ENCODE measurements around the gene MRPL38. TPM values are rescaled to one million over a fixed set of nuclear protein-coding genes. Genes with fewer than 3 reads are reported as not detected.

The MRPL38 gene
- polyA plus RNA-seq, 3 donors, result 27.8 to 44.1 (median 36.0) TPM

- Mint-ChIP-seq H3K4me1 (peaks cover 19% of the 10 kb centered on the region), H3K4me3 (no peak overlapping the region), H3K36me3 (peaks cover 33 to 51% of the 10 kb centered on the region in 2 donors), H3K27ac (peak overlapping the region in 1 of 7 donors; percentile 6), H3K27me3 (ENCODE audit: low read depth in 3 of 3) (peaks cover 0 to 2% (median 2%) of the 10 kb centered on the region in 3 donors), H3K9me3 (peaks cover 0 to 2% (median 0%) of the 10 kb centered on the region in 7 donors)
- Histone ChIP-seq H3K79me2 (ENCODE audit: insufficient read depth, low read length) (peaks cover 23% of the 10 kb centered on the region), H4K20me1 (ENCODE audit: insufficient read depth, low read length) (peaks cover 4% of the 10 kb centered on the region), H3K4me2 (replicated peaks; ENCODE audit: extremely low read depth, low read length, poor library complexity, severe bottlenecking) (no peak overlapping the region), H3K36me3 (replicated peaks in 1 of 2; ENCODE audit: control insufficient read depth in 1 of 2, insufficient read depth in 2 of 2, low read length in 2 of 2) (peaks cover 42 to 44% of the 10 kb centered on the region in 2 donors), H3K4me3 (replicated peaks in 1 of 3; ENCODE audit: low read depth in 2 of 3, low read length in 3 of 3) (no peak overlapping the region), H3K27me3 (ENCODE audit: control insufficient read depth in 2 of 2, insufficient read depth in 2 of 2, low read length in 2 of 2) (no peaks in the 10 kb centered on the region), H3K4me1 (ENCODE audit: control insufficient read depth in 1 of 2, insufficient read depth in 2 of 2, low read length in 2 of 2) (peaks cover 25 to 30% of the 10 kb centered on the region in 2 donors), H3K9me3 (replicated peaks in 1 of 2; ENCODE audit: control insufficient read depth in 1 of 2, insufficient read depth in 1 of 2, low read length in 2 of 2) (no peaks in the 10 kb centered on the region), H2AFZ (ENCODE audit: insufficient read depth, low read depth, low read length, poor library complexity, severe bottlenecking) (no peak overlapping the region), H3K27ac (ENCODE audit: low read depth in 1 of 2, low read length in 2 of 2) (no peak overlapping the region), H3K9ac (ENCODE audit: insufficient read depth, low read length, poor library complexity, severe bottlenecking) (no peak overlapping the region)
- intact Hi-C loops (cut with micrococcal nuclease), result loop anchor here in 1 of 2 donors (5.0 kb wide), 2 partner anchors 42 to 43 kb away; partner anchors contain the start of genes FBF1 and WBP2
- no peak for DNase-seq
- TF ChIP-seq, protein P1, sequence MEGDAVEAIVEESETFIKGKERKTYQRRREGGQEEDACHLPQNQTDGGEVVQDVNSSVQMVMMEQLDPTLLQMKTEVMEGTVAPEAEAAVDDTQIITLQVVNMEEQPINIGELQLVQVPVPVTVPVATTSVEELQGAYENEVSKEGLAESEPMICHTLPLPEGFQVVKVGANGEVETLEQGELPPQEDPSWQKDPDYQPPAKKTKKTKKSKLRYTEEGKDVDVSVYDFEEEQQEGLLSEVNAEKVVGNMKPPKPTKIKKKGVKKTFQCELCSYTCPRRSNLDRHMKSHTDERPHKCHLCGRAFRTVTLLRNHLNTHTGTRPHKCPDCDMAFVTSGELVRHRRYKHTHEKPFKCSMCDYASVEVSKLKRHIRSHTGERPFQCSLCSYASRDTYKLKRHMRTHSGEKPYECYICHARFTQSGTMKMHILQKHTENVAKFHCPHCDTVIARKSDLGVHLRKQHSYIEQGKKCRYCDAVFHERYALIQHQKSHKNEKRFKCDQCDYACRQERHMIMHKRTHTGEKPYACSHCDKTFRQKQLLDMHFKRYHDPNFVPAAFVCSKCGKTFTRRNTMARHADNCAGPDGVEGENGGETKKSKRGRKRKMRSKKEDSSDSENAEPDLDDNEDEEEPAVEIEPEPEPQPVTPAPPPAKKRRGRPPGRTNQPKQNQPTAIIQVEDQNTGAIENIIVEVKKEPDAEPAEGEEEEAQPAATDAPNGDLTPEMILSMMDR (IDR thresholded peaks at IDR 0.05), result no peak
- over 99% methylated on average over 23 of the region's 23 CpGs for WGBS (ENCODE audit: insufficient coverage)
These were observed 4.8 kb downstream of the MRPL38 start for GRCh38 chr17:75899767-75900468.

- Histone ChIP-seq H3K36me3 (replicated peaks in 1 of 2; ENCODE audit: control insufficient read depth in 1 of 2, insufficient read depth in 2 of 2, low read length in 2 of 2) (peaks cover 42 to 44% of the 10 kb centered on the region in 2 donors), H3K9me3 (replicated peaks in 1 of 2; ENCODE audit: control insufficient read depth in 1 of 2, insufficient read depth in 1 of 2, low read length in 2 of 2) (no peaks in the 10 kb centered on the region), H3K9ac (ENCODE audit: insufficient read depth, low read length, poor library complexity, severe bottlenecking) (no peak overlapping the region), H3K4me2 (replicated peaks; ENCODE audit: extremely low read depth, low read length, poor library complexity, severe bottlenecking) (no peak overlapping the region), H3K27me3 (ENCODE audit: control insufficient read depth in 2 of 2, insufficient read depth in 2 of 2, low read length in 2 of 2) (no peaks in the 10 kb centered on the region), H3K27ac (ENCODE audit: low read depth in 1 of 2, low read length in 2 of 2) (no peak overlapping the region), H3K4me1 (ENCODE audit: control insufficient read depth in 1 of 2, insufficient read depth in 2 of 2, low read length in 2 of 2) (peaks cover 26 to 31% of the 10 kb centered on the region in 2 donors), H4K20me1 (ENCODE audit: insufficient read depth, low read length) (peaks cover 6% of the 10 kb centered on the region), H3K4me3 (replicated peaks in 1 of 3; ENCODE audit: low read depth in 2 of 3, low read length in 3 of 3) (no peak overlapping the region), H2AFZ (ENCODE audit: insufficient read depth, low read depth, low read length, poor library complexity, severe bottlenecking) (no peak overlapping the region), H3K79me2 (ENCODE audit: insufficient read depth, low read length) (peaks cover 27% of the 10 kb centered on the region)
- intact Hi-C loops (cut with micrococcal nuclease), result loop anchor here in 1 of 2 donors (5.0 kb wide), 1 partner anchor 42 kb away; the partner anchor contains the start of gene WBP2
- 98% methylated on average over 6 of the region's 13 CpGs for WGBS (ENCODE audit: insufficient coverage)
- TF ChIP-seq, protein P1 (IDR thresholded peaks at IDR 0.05), result no peak
- peaks cover 0 to 2% (median 0%) of the 10 kb centered on the region in 7 donors for H3K9me3 Mint-ChIP-seq
- peak overlapping the region in 1 of 7 donors; percentile 77 for H3K27ac Mint-ChIP-seq
- no peak for DNase-seq
- no peak overlapping the region for H3K4me3 Mint-ChIP-seq
- peaks cover 33 to 51% of the 10 kb centered on the region in 2 donors for H3K36me3 Mint-ChIP-seq
- H3K4me1 Mint-ChIP-seq, result peaks cover 21% of the 10 kb centered on the region
- H3K27me3 Mint-ChIP-seq (ENCODE audit: low read depth in 3 of 3), result peaks cover 0 to 3% (median 2%) of the 10 kb centered on the region in 3 donors
These were observed 5.3 kb downstream of the MRPL38 start for GRCh38 chr17:75899353-75899752.
